Panc1 (cell line): ENCODE measurements around the gene FAM229A. TPM values are rescaled to one million over a fixed set of nuclear protein-coding genes. Genes with fewer than 3 reads are reported as not detected.

Source experiments
- ATAC-seq: fragments of 200-7000 bp; cut with Tn5 transposase; 2 replicates; pipeline ENCODE4 v1.9.1; 2020; ENCODE audit warnings: mild to moderate bottlenecking, moderate library complexity
- BruUV-seq: library from RNA; stranded (reverse); fragments of 400-500 nt; replicated peaks from 2 replicates; lab custom pipeline; 2021; lab: Mats Ljungman, UMichigan
- CTCF ChIA-PET: fragments of 300-600 bp; sonication (Branson Sonifier 250); formaldehyde crosslinking; loops from one replicate; lab custom pipeline; 2022; ENCODE audit warnings: antibody characterized with exemption; lab: Charles Lee
- POLR2A ChIA-PET: fragments of 300-600 bp; sonication (Branson Sonifier 250); formaldehyde crosslinking; loops from one replicate; lab custom pipeline; 2022; ENCODE audit warnings: antibody characterized with exemption; lab: Charles Lee
- DNase-seq: peaks from one replicate; pipeline ENCODE4 v3.0.0-alpha.2; 2010; ENCODE audit warnings: low read depth, low spot score
- H3K27ac ChIP-seq: 2 replicates; pipeline ENCODE4 v1.5.1; 2011; ENCODE audit warnings: mild to moderate bottlenecking, low read length, inconsistent platforms
- H3K27me3 ChIP-seq: fragments of 200-500 bp; sonication (Bioruptor generic); 2 replicates; pipeline ENCODE4 v1.6.0; 2014; ENCODE audit warnings: low read length, inconsistent platforms; ENCODE audit not compliant: control insufficient read depth, insufficient read depth
- H3K36me3 ChIP-seq: fragments of 200-500 bp; sonication (Bioruptor generic); 2 replicates; pipeline ENCODE4 v1.5.1; 2014; ENCODE audit warnings: inconsistent platforms, mild to moderate bottlenecking, low read length, moderate library complexity; ENCODE audit not compliant: control insufficient read depth, insufficient read depth
- H3K4me1 ChIP-seq: 2 replicates; pipeline ENCODE4 v1.5.1; 2011; ENCODE audit warnings: inconsistent platforms, mild to moderate bottlenecking, low read length, moderate library complexity; ENCODE audit not compliant: control insufficient read depth, insufficient read depth
- H3K4me3 ChIP-seq, 2 experiments: 2 replicates each; pipeline ENCODE4 v1.5.1; 2011 to 2012; ENCODE audit warnings: low read depth in 2 of 2, low read length in 2 of 2, mild to moderate bottlenecking in 2 of 2, inconsistent platforms in 1 of 2, moderate library complexity in 1 of 2
- H3K9me3 ChIP-seq: fragments of 200-500 bp; sonication (Bioruptor generic); 2 replicates; pipeline ENCODE4 v1.5.1; 2014; ENCODE audit warnings: low read depth, mild to moderate bottlenecking, inconsistent platforms, low read length, moderate library complexity; ENCODE audit not compliant: control insufficient read depth, insufficient read depth
- POLR2AphosphoS5 ChIP-seq: IDR thresholded peaks from 2 replicates; pipeline ENCODE4 v1.6.1; 2012; ENCODE audit warnings: mild to moderate bottlenecking, low read depth, low read length, moderate library complexity
- SIN3A ChIP-seq: IDR thresholded peaks from 2 replicates; pipeline ENCODE4 v1.6.1; 2012; ENCODE audit warnings: low read depth, mild to moderate bottlenecking, low read length, moderate library complexity, borderline replicate concordance; ENCODE audit not compliant: insufficient read depth
- TCF7L2 ChIP-seq: IDR thresholded peaks from 2 replicates; pipeline ENCODE4 v1.6.1; 2011; ENCODE audit warnings: mild to moderate bottlenecking, low read depth, low read length, inconsistent platforms
- in situ Hi-C: cut with HindIII; loops from 2 replicates; pipeline ENCODE4 v1.10.0; 2016; ENCODE audit warnings: low sequenced_read_pairs, low pct_unique_long_range_greater_than_20kb
- intact Hi-C: fragments of 100-400 bp; cut with micrococcal nuclease; formaldehyde crosslinking; loops from one replicate; pipeline ENCODE4 v1.10.0; 2022; ENCODE audit not compliant: unreplicated experiment
- total RNA-seq: library from RNA; stranded (reverse); gene quantifications from one replicate; pipeline ENCODE4 v1.2.1, GENCODE V29; 2021; ENCODE audit not compliant: unreplicated experiment
- TF ChIP-seq, protein P1 (sequence below): fragments of 450-650 bp; IDR thresholded peaks from 2 replicates; pipeline ENCODE4 v1.5.1; 2017; ENCODE audit warnings: mild to moderate bottlenecking
- TF ChIP-seq, protein P2 (sequence below), 2 experiments: IDR thresholded peaks; 2 replicates each; pipeline ENCODE4 v1.6.1; 2011 to 2012; ENCODE audit warnings: low read depth in 2 of 2, control low read depth in 1 of 2, low read length in 1 of 2, mild to moderate bottlenecking in 1 of 2, moderate library complexity in 1 of 2; ENCODE audit not compliant: insufficient read depth in 1 of 2

Gene FAM229A
- total RNA-seq, 1 experiment from 2014 or later = 6.7 TPM

DNA sequence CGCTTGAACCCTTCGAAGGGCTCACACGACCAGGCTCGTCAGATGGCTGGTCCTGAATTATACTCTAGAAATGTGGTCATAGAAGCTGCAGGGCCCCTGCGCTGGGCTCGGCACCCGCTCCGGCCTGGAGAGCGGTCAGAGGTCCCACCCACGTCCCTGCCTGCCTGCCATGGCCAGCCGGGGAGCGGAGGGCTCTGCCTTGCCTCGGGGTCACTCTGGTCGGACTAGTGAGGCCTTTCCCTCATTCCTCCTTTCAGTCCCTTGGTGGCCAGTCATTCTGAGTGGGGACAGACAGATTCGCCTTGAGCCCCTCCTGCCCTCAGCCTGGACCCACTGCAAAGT is 25.7 kb downstream of the FAM229A start:
- Histone ChIP-seq H3K9me3 (no peaks in the 10 kb centered on the region), H3K4me1 (peaks cover 46% of the 10 kb centered on the region), H3K27ac (no peak overlapping the region), H3K27me3 (no peaks in the 10 kb centered on the region), H3K36me3 (peaks cover 8% of the 10 kb centered on the region), H3K4me3 (peak overlapping the region; percentile 62 to 70)
- DNase-seq (no peak), ATAC-seq (no peak)
- in situ Hi-C loops (no loop called here), intact Hi-C loops (no loop called here)
- no peak for TF ChIP-seq POLR2AphosphoS5
- TF ChIP-seq, protein P1, sequence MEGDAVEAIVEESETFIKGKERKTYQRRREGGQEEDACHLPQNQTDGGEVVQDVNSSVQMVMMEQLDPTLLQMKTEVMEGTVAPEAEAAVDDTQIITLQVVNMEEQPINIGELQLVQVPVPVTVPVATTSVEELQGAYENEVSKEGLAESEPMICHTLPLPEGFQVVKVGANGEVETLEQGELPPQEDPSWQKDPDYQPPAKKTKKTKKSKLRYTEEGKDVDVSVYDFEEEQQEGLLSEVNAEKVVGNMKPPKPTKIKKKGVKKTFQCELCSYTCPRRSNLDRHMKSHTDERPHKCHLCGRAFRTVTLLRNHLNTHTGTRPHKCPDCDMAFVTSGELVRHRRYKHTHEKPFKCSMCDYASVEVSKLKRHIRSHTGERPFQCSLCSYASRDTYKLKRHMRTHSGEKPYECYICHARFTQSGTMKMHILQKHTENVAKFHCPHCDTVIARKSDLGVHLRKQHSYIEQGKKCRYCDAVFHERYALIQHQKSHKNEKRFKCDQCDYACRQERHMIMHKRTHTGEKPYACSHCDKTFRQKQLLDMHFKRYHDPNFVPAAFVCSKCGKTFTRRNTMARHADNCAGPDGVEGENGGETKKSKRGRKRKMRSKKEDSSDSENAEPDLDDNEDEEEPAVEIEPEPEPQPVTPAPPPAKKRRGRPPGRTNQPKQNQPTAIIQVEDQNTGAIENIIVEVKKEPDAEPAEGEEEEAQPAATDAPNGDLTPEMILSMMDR = no peak
- no peak for TF ChIP-seq SIN3A
- no peak for TF ChIP-seq TCF7L2
- TF ChIP-seq, protein P2, sequence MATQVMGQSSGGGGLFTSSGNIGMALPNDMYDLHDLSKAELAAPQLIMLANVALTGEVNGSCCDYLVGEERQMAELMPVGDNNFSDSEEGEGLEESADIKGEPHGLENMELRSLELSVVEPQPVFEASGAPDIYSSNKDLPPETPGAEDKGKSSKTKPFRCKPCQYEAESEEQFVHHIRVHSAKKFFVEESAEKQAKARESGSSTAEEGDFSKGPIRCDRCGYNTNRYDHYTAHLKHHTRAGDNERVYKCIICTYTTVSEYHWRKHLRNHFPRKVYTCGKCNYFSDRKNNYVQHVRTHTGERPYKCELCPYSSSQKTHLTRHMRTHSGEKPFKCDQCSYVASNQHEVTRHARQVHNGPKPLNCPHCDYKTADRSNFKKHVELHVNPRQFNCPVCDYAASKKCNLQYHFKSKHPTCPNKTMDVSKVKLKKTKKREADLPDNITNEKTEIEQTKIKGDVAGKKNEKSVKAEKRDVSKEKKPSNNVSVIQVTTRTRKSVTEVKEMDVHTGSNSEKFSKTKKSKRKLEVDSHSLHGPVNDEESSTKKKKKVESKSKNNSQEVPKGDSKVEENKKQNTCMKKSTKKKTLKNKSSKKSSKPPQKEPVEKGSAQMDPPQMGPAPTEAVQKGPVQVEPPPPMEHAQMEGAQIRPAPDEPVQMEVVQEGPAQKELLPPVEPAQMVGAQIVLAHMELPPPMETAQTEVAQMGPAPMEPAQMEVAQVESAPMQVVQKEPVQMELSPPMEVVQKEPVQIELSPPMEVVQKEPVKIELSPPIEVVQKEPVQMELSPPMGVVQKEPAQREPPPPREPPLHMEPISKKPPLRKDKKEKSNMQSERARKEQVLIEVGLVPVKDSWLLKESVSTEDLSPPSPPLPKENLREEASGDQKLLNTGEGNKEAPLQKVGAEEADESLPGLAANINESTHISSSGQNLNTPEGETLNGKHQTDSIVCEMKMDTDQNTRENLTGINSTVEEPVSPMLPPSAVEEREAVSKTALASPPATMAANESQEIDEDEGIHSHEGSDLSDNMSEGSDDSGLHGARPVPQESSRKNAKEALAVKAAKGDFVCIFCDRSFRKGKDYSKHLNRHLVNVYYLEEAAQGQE (IDR thresholded peaks at IDR 0.05; ENCODE audit: insufficient read depth in 1 of 2, low read depth in 2 of 2, low read length in 1 of 2) = no peak
- ChIA-PET CTCF (interaction anchor here (0.8 kb wide), 1 partner anchor 121 kb away, joined by 3 read pairs; no protein-coding TSS in a partner anchor), POLR2A (interaction anchor here (0.5 to 1.0 kb wide), 6 partner anchors 10 to 286 kb away, joined by 3 to 15 read pairs (median 4); partner anchors contain the start of gene BSDC1)
- BruUV-seq = no TSS peak

DNA sequence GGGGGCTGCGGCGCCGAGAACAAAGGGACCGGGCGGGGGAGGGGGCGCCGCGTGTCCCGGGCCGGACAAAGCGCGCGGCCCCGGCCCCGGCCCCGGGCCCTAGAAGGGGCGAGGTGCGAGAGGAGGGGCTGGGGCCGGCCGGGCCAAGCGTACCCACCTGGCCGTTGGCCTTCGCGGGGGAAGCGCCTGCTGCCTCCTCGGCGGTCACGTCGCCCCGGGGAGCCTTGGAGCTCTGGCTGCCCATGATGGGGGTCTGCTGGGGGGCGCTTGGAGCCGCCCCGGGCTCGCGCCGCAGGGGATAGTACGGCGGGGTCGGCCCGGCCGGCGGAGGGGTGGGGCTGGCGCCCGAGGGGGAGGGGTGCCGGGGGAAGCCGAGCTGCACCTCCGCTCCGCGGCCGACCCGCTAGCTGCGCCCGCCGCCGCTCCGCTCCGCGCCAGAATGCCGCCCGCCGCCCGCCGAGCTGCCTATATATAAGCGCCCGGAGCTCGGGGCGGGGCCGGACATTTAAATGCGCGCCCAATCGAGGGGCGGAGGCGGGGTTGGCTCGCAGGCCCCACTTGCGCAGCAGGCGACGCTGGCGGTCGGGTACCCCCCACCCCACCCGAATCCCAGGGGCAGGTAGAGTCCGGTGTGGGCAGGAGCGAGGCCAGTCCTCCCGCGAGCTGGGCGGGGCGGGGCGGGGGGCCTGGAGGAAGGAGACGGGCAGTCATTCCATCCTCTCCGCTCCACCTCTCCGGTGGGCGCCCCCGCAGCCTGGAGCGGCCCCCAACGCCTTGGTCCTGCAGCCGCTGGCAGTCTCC is 26.3 kb downstream of the FAM229A start, which contains the start of gene MARCKSL1:
Gene MARCKSL1, minus strand, starts transcription at position 444 of the 801 bp plus-strand sequence. Its CDS starts 200 bp downstream, at position 244.
- ChIA-PET CTCF (interaction anchor here (0.7 kb wide), 1 partner anchor 22 kb away, joined by 7 read pairs; no protein-coding TSS in a partner anchor), POLR2A (interaction anchor here (0.5 to 1.0 kb wide), 6 partner anchors 11 to 287 kb away, joined by 3 to 15 read pairs (median 4); partner anchors contain the start of gene BSDC1)
- Histone ChIP-seq H3K4me1 (peaks cover 46% of the 10 kb centered on the region), H3K27me3 (no peaks in the 10 kb centered on the region), H3K27ac (peak within 1 kb of the TSS; percentile 78), H3K4me3 (peak within 1 kb of the TSS; percentile 68 to 70), H3K36me3 (peaks cover 12% of the 10 kb centered on the region), H3K9me3 (no peaks in the 10 kb centered on the region)
- intact Hi-C loops = no loop called here
- no TSS peak for BruUV-seq
- TF ChIP-seq, protein P1 = no peak
- TF ChIP-seq SIN3A (peak; percentile 97; the same call in 1 of the 2 replicates), TCF7L2 (peak; percentile 78), POLR2AphosphoS5 (peak; percentile 98)
- TF ChIP-seq, protein P2 (IDR thresholded peaks at IDR 0.05; ENCODE audit: insufficient read depth in 1 of 2, low read depth in 2 of 2, low read length in 1 of 2) = no peak
- in situ Hi-C loops = no loop called here
- ATAC-seq = peak; percentile 70
- DNase-seq = no peak
